ENCODE measurements around the gene AADACL4.

- TF ChIP-seq CTCF (IDR thresholded peaks at IDR 0.05) (no peak), EZH2 (IDR thresholded peaks at IDR 0.05; ENCODE audit: borderline replicate concordance, insufficient read depth, low read depth, low read length, poor library complexity, severe bottlenecking) (no peak)
These were observed 21.4 kb upstream of the AADACL4 start for GRCh38 chr1:12622506-12622905.

Data from B cell (primary cell).